HTR-8/SVneo (cell line): ENCODE data around the gene KLF9.
A peak's percentile ranks its signal among the peaks of the same experiment; 100 is the strongest.

Experiments used
- DNase-seq: peaks from one replicate; pipeline ENCODE4 v3.0.0; 2011; ENCODE audit warnings: low spot score, mixed read lengths; ENCODE audit not compliant: insufficient read length
- FAIRE-seq: peaks from 2 replicates; lab custom pipeline; 2011; peaks lifted over from hg19 to GRCh38; lab: Jason Lieb, UNC

KLF9 gene

GRCh38 chr9:70374962-70375618 lies 39.4 kb downstream of the KLF9 start:
- no peak for FAIRE-seq
- no peak for DNase-seq

- DNase-seq = no peak
Measured at GRCh38 chr9:70367305-70367930, 47.0 kb downstream of the KLF9 start.

GRCh38 chr9:70363760-70364159 lies 50.7 kb downstream of the KLF9 start:
- DNase-seq = no peak

More at GRCh38 chr9:70367305-70367930, 47.0 kb downstream of the KLF9 start:
- FAIRE-seq = no peak

DNA sequence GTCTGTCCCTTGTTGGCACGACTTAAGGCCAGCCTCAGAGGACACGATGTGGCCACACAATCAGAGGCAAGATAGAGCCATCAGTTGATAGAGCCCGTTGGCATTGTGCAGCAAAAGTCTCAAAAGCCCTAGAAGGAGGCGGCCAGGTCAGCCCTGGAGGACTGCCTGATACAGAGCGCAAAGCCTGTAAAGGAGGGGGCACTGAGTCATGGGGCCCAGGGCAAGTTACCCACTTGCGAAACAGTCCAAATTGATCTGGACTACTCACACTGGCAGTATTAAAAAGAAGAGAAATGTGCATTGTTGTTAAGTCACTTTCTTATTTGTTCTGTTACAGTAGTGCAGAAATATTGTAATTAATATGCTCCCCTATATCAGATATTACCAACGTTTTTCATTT lies 51.5 kb downstream of the KLF9 start:
- no peak for FAIRE-seq
- no peak for DNase-seq

More at GRCh38 chr9:70363760-70364159, 50.7 kb downstream of the KLF9 start:
- no peak for FAIRE-seq

GRCh38 chr9:70355801-70356200 lies 58.7 kb downstream of the KLF9 start:
- DNase-seq (no peak), FAIRE-seq (no peak)

DNA sequence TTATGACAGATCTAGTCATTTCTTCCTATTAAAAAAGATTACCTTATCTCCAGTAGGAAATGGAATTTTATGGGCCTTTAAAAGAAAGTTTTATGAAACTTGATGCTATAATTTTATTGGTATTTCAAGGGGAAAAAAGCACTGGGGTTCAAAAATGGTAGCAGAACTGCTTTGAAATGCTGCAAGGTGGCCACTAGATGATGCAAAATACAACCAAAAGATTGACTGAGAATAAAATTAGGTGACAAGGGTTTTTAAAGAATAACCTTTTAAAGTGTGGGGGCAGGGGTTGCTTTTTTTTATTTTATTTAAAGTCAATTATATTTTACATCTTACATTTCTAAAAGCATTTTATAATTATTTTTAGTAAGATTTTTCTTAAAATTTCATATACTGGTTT lies 61.7 kb downstream of the KLF9 start:
- DNase-seq = no peak
- no peak for FAIRE-seq

DNA sequence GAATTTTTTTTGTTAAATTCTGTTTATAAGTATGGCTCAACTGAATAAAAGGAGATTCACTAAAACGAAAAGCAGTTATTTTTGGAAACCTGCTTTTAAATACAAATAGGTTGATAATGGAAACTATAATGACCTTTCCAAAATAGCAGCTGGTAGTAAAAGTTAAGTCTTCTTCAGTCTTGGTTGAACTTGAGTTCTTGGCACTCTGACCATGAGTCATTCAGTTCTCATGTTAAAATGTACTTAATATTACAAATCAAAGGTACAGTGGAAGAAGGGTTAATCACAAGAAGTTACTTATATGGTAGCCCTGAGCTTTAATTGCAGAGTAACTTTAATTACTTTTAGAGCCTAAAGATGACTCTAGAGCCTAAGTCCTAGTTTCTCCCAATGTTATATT lies 62.1 kb downstream of the KLF9 start:
- FAIRE-seq (no peak), DNase-seq (no peak)

DNA sequence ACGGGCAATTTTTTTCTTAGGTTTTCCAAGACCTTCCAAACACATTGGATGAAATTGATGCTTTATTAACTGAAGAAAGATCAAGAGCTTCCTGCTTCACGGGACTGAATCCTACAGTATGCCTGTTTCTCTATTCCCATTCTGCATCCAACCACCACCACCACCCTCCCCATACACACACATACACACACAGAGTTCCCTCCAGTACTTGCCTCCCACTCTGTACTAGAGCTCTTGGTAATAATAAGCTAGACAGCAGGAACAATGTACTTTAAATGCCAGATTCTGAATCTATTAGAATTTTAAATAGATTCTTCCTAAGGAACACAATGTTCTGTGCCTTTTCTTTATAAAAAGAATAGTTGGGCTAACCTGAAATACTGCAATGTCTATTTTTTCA lies 67.4 kb downstream of the KLF9 start:
- FAIRE-seq = no peak
- no peak for DNase-seq

DNA sequence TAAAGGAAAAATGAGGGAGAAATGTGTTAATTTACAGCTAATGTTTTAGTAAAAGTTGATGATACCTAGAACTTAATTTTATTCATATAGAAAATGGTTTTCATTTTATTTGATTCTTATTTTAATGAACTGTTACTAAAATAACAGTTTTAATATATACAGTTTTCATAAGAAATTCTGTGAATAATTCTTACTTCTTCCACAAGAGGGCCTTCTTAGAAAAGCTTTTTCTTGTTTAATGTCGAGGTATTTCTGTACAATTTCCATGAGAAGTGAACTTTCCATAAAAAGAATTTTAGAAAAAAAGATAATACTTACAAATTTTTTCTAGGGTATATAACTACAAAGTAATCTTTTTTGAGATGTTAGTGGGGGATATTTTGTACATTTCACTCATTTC lies 73.9 kb downstream of the KLF9 start:
- FAIRE-seq = no peak
- DNase-seq = peak; percentile 12
